H1 (cell line): ENCODE data around the gene OTOS. TPM values are rescaled to one million over a fixed set of nuclear protein-coding genes. Genes with fewer than 3 reads are reported as not detected.

Source experiments
- CTCF ChIA-PET: fragments of 300-600 bp; sonication (Branson Sonifier 250); formaldehyde crosslinking; loops from one replicate; lab custom pipeline; 2021; ENCODE audit not compliant: partially characterized antibody; lab: Charles Lee
- POLR2A ChIA-PET: fragments of 300-600 bp; sonication (Branson Sonifier 250); formaldehyde crosslinking; loops from one replicate; lab custom pipeline; 2021; ENCODE audit warnings: inconsistent platforms; ENCODE audit not compliant: partially characterized antibody; lab: Charles Lee
- DNase-seq, 2 experiments: peaks; one replicate each; pipeline versions ENCODE4 v3.0.0 to v3.0.0-alpha.2; 2010 to 2022; ENCODE audit warnings: low spot score in 2 of 2, low read depth in 1 of 2, mixed read lengths in 1 of 2
- FAIRE-seq: peaks from 2 replicates; lab custom pipeline; 2011; peaks lifted over from hg19 to GRCh38; lab: Jason Lieb, UNC
- H2AFZ ChIP-seq: 2 replicates; pipeline ENCODE4 v1.8.1; 2012; ENCODE audit warnings: low read length, inconsistent platforms
- H2AK5ac ChIP-seq: 2 replicates; pipeline ENCODE4 v1.6.1; 2013; ENCODE audit warnings: low read depth, low read length
- H2BK120ac ChIP-seq: replicated peaks from 2 replicates; pipeline ENCODE3; 2013; ENCODE audit warnings: low read depth, low read length, inconsistent platforms
- H2BK12ac ChIP-seq: 2 replicates; pipeline ENCODE4 v1.6.1; 2013; ENCODE audit warnings: low read depth, low read length
- H2BK15ac ChIP-seq: 2 replicates; pipeline ENCODE4 v1.6.1; 2013; ENCODE audit warnings: low read length
- H2BK20ac ChIP-seq: 2 replicates; pipeline ENCODE4 v1.6.1; 2013; ENCODE audit warnings: low read length
- H2BK5ac ChIP-seq: 2 replicates; pipeline ENCODE4 v1.6.1; 2013; ENCODE audit warnings: low read depth, low read length
- H3K14ac ChIP-seq: 2 replicates; pipeline ENCODE4 v1.6.1; 2013; ENCODE audit warnings: inconsistent platforms; ENCODE audit not compliant: insufficient read length
- H3K18ac ChIP-seq: 2 replicates; pipeline ENCODE4 v1.6.1; 2013; ENCODE audit warnings: low read length; ENCODE audit errors: extremely low read depth
- H3K23ac ChIP-seq: 2 replicates; pipeline ENCODE4 v1.6.1; 2013; ENCODE audit warnings: inconsistent platforms; ENCODE audit not compliant: insufficient read length
- H3K23me2 ChIP-seq: 2 replicates; pipeline ENCODE4 v1.6.1; 2013; ENCODE audit warnings: low read depth, low read length
- H3K27ac ChIP-seq: 2 replicates; pipeline ENCODE4 v1.6.1; 2011; ENCODE audit warnings: low read depth, low read length, inconsistent platforms
- H3K27me3 ChIP-seq, 4 experiments: replicated peaks in 1 of 4; 1 replicate in 1 of 4; 2 replicates in 3 of 4; pipeline versions ENCODE4 v1.6.1 to v1.8.1; 2011 to 2013; ENCODE audit warnings: low read length in 3 of 4, mild to moderate bottlenecking in 3 of 4, inconsistent platforms in 2 of 4, mixed read lengths in 2 of 4, moderate library complexity in 1 of 4; ENCODE audit not compliant: control insufficient read depth in 3 of 4, insufficient read depth in 3 of 4; ENCODE audit errors: extremely low read depth in 1 of 4
- H3K36me3 ChIP-seq, 4 experiments: 2 replicates each; pipeline versions ENCODE4 v1.6.1 to v1.8.1; 2011 to 2013; ENCODE audit warnings: mild to moderate bottlenecking in 4 of 4, low read length in 3 of 4, moderate library complexity in 2 of 4, control low read depth in 1 of 4, inconsistent platforms in 1 of 4; ENCODE audit not compliant: insufficient read depth in 4 of 4, control insufficient read depth in 2 of 4
- H3K4ac ChIP-seq: replicated peaks from 2 replicates; pipeline ENCODE3; 2013; ENCODE audit warnings: low read length, low read depth, mixed read lengths, inconsistent platforms; ENCODE audit not compliant: insufficient read length
- H3K4me1 ChIP-seq, 4 experiments: replicated peaks in 1 of 4; 1 replicate in 1 of 4; 2 replicates in 3 of 4; pipeline versions ENCODE4 v1.6.1 to v1.8.1; 2011 to 2013; ENCODE audit warnings: low read length in 3 of 4, inconsistent platforms in 2 of 4, mixed read lengths in 1 of 4; ENCODE audit not compliant: insufficient read depth in 4 of 4, control insufficient read depth in 3 of 4
- H3K4me2 ChIP-seq, 2 experiments: 2 replicates each; pipeline versions ENCODE4 v1.6.1 to v1.8.1; 2011 to 2013; ENCODE audit warnings: low read depth in 2 of 2, low read length in 2 of 2, control low read depth in 1 of 2, inconsistent platforms in 1 of 2, mild to moderate bottlenecking in 1 of 2; ENCODE audit not compliant: insufficient read depth in 1 of 2
- H3K4me3 ChIP-seq, 4 experiments: fragments of 200-600, 300-600 bp in 1 of 4; sonication (generic), shearing (Covaris generic), sonication (Bioruptor Twin) in 1 of 4; 2 replicates each; pipeline versions ENCODE4 v1.5.1 to v1.8.1; 2011 to 2016; ENCODE audit warnings: low read length in 4 of 4, low read depth in 3 of 4, control low read depth in 2 of 4, inconsistent platforms in 2 of 4, mild to moderate bottlenecking in 2 of 4, mixed read lengths in 1 of 4, moderate library complexity in 1 of 4; ENCODE audit not compliant: insufficient read depth in 2 of 4; ENCODE audit errors: extremely low read depth in 1 of 4
- H3K56ac ChIP-seq: replicated peaks from 2 replicates; pipeline ENCODE3; 2013; ENCODE audit warnings: low read depth, mild to moderate bottlenecking, mixed read lengths, low read length, inconsistent platforms; ENCODE audit not compliant: insufficient read length
- H3K79me1 ChIP-seq: 2 replicates; pipeline ENCODE4 v1.6.1; 2013; ENCODE audit warnings: low read depth, low read length, control low read depth
- H3K79me2 ChIP-seq, 2 experiments: 2 replicates each; pipeline versions ENCODE4 v1.6.1 to v1.8.1; 2012 to 2013; ENCODE audit warnings: low read length in 2 of 2, mild to moderate bottlenecking in 2 of 2, inconsistent platforms in 1 of 2; ENCODE audit not compliant: insufficient read depth in 2 of 2, control insufficient read depth in 1 of 2
- H3K9ac ChIP-seq, 4 experiments: replicated peaks in 1 of 4; 1 replicate in 1 of 4; 2 replicates in 3 of 4; pipeline versions ENCODE4 v1.6.1 to v1.8.1; 2011 to 2013; ENCODE audit warnings: low read depth in 3 of 4, low read length in 3 of 4, control low read depth in 2 of 4, mild to moderate bottlenecking in 2 of 4, moderate library complexity in 2 of 4, inconsistent platforms in 1 of 4; ENCODE audit errors: extremely low read depth in 1 of 4
- H3K9me3 ChIP-seq, 2 experiments: 2 replicates each; pipeline versions ENCODE4 v1.6.1 to v1.8.1; 2012 to 2013; ENCODE audit warnings: mild to moderate bottlenecking in 2 of 2, moderate library complexity in 2 of 2, control low read depth in 1 of 2, inconsistent platforms in 1 of 2, low read depth in 1 of 2, low read length in 1 of 2, mixed read lengths in 1 of 2; ENCODE audit not compliant: insufficient read depth in 2 of 2
- H4K20me1 ChIP-seq, 2 experiments: replicated peaks in 1 of 2; 2 replicates each; pipeline versions ENCODE3 to v1.8.1; 2011 to 2013; ENCODE audit warnings: inconsistent platforms in 2 of 2, low read length in 2 of 2, mild to moderate bottlenecking in 1 of 2; ENCODE audit not compliant: insufficient read depth in 2 of 2, control insufficient read depth in 1 of 2
- H4K5ac ChIP-seq: 2 replicates; pipeline ENCODE4 v1.6.1; 2013; ENCODE audit warnings: low read length, low read depth, mixed read lengths, inconsistent platforms; ENCODE audit not compliant: insufficient read length
- H4K8ac ChIP-seq: 2 replicates; pipeline ENCODE4 v1.8.0; 2013; ENCODE audit warnings: mild to moderate bottlenecking, moderate library complexity, low read length, inconsistent platforms; ENCODE audit not compliant: insufficient read depth; ENCODE audit errors: extremely low read depth
- H4K91ac ChIP-seq: replicated peaks from 2 replicates; pipeline ENCODE3; 2013; ENCODE audit warnings: low read length, mixed read lengths, inconsistent platforms; ENCODE audit not compliant: insufficient read length
- ASH2L ChIP-seq: fragments of 200-600, 300-600 bp; sonication (generic); IDR thresholded peaks from one replicate; pipeline ENCODE4 v1.7.1; 2017; ENCODE audit warnings: low read length
- CBX8 ChIP-seq: fragments of 300-800, 300-1000 bp; sonication (generic); IDR thresholded peaks from 2 replicates; pipeline ENCODE4 v1.7.1; 2016; ENCODE audit warnings: low read depth, low read length, borderline replicate concordance
- NANOG ChIP-seq: IDR thresholded peaks from 2 replicates; pipeline ENCODE4 v1.6.1; 2011; ENCODE audit warnings: low read length, low read depth, mild to moderate bottlenecking, inconsistent platforms; ENCODE audit not compliant: insufficient read depth, poor library complexity, severe bottlenecking
- NRF1 ChIP-seq: IDR thresholded peaks from 2 replicates; pipeline ENCODE4 v1.6.1; 2011; ENCODE audit warnings: mild to moderate bottlenecking, low read depth, low read length, improper control_type of control experiment
- RBBP5 ChIP-seq: IDR thresholded peaks from 2 replicates; pipeline ENCODE4 v1.7.1; 2012; ENCODE audit warnings: low read depth, mild to moderate bottlenecking, inconsistent platforms, low read length, moderate library complexity, borderline replicate concordance
- TBP ChIP-seq: IDR thresholded peaks from 2 replicates; pipeline ENCODE4 v1.6.1; 2011; ENCODE audit warnings: low read depth, low read length, improper control_type of control experiment
- WGBS, 2 experiments: shearing (Covaris generic) in 1 of 2; methylation state at CpG; one replicate each; pipeline versions ENCODE4 v1.1.6 to v1.1.7; 2013 to 2015; ENCODE audit warnings: low lambda C conversion rate in 2 of 2, mixed read lengths in 2 of 2, inconsistent platforms in 1 of 2, low coverage in 1 of 2, missing lambda C conversion rate in 1 of 2; ENCODE audit not compliant: insufficient replicate concordance in 2 of 2, insufficient coverage in 1 of 2, insufficient read length in 1 of 2; ENCODE audit errors: extremely low coverage in 1 of 2, missing lambda C conversion rate in 1 of 2; 5-methylcytosine and 5-hydroxymethylcytosine counted together
- polyA plus RNA-seq, 7 experiments: library from polyadenylated mRNA; depleted of rRNA in 3 of 7; stranded (reverse) in 5 of 7; unstranded in 2 of 7; fragments of >200 nt in 5 of 7; fragments of 200-250 nt in 2 of 7; gene quantifications; 1 replicate in 5 of 7; 2 replicates in 1 of 7; 4 replicates in 1 of 7; pipeline versions ENCODE4 v1.2.1 to v1.2.3, GENCODE V29; 2011 to 2013; ENCODE audit warnings: missing spikeins in 2 of 7, mixed read lengths in 2 of 7
- total RNA-seq: library from RNA; stranded (reverse); fragmentation: NEBNext Ultra II Directional; extraction: Animal tissue kit (Norgen Biotek cat#: 25700); gene quantifications from 2 replicates; pipeline ENCODE4 v1.2.1, GENCODE V29; 2021
- TF ChIP-seq, protein P1 (sequence below): IDR thresholded peaks from 2 replicates; pipeline ENCODE4 v1.6.1; 2011; ENCODE audit warnings: low read depth, mild to moderate bottlenecking, low read length; ENCODE audit not compliant: insufficient read depth

OTOS gene
- total and polyA plus RNA-seq, 2 of the 8 experiments (the other 6 are each of a cell fraction or from before 2014, with no cell fraction given), result 0.17 TPM; not detected in 1

DNA sequence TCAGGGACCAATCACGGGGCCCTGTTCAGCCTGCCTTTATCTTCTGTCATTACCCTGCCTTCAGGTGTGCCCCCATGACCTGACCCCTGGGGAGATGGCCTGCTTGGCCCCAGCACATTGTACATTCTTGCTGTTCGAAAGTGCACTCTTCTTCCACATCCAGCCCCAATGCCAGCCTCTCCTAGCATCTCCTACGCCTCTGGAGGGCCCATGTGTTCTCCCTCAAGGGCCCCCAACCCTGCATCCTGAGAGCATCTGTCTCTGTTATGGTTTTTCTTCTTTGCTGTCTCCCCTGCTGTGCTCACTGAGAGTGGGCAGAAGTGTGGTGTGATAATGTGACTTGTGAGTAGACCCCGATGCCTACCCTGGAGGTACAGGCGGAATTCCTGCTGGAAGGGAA is 41.5 kb upstream of the OTOS start:
- H3K9ac ChIP-seq, result no peak overlapping the region
- POLR2A ChIA-PET, result no interaction called here
- 0 out of 7 replicates have a peak, but pooled peaks cover 0 to 3% (median 0%) of the 10 kb centered on the region in 4 experiments for H3K27me3 ChIP-seq
- no peak overlapping the region for H3K14ac ChIP-seq
- FAIRE-seq, result no peak
- no peak overlapping the region for H3K56ac ChIP-seq
- H2AK5ac ChIP-seq, result no peak overlapping the region
- no peak overlapping the region for H2BK20ac ChIP-seq
- H3K27ac ChIP-seq, result no peak overlapping the region
- no peak overlapping the region for H3K23ac ChIP-seq
- H2BK120ac ChIP-seq, result no peak overlapping the region
- no peak overlapping the region for H2BK12ac ChIP-seq
- H3K4ac ChIP-seq, result no peak overlapping the region
- H4K20me1 ChIP-seq, result no peaks in the 10 kb centered on the region
- no peak overlapping the region for H4K91ac ChIP-seq
- WGBS, 2 experiments, result 83% methylated on average over 5 of the region's 5 CpGs; no CpG with 5 or more reads in 1 of the 2 experiments
- H4K5ac ChIP-seq, result no peak overlapping the region
- H3K9me3 ChIP-seq, result peaks cover 5 to 6% of the 10 kb centered on the region in 2 experiments; a peak in 2 of 4 replicates
- no peak overlapping the region for H3K18ac ChIP-seq
- no peaks in the 10 kb centered on the region for H3K36me3 ChIP-seq
- H2AFZ ChIP-seq, result no peak overlapping the region
- H3K79me2 ChIP-seq, result no peaks in the 10 kb centered on the region
- CTCF ChIA-PET, result no interaction called here
- H2BK5ac ChIP-seq, result no peak overlapping the region
- H3K79me1 ChIP-seq, result no peaks in the 10 kb centered on the region
- DNase-seq, result no peak
- no peaks in the 10 kb centered on the region; a peak in 1 of 7 replicates for H3K4me1 ChIP-seq
- H3K4me3 ChIP-seq, result no peak overlapping the region
- no peak overlapping the region for H2BK15ac ChIP-seq
- no peak for TF ChIP-seq NANOG
- TF ChIP-seq, protein P1, sequence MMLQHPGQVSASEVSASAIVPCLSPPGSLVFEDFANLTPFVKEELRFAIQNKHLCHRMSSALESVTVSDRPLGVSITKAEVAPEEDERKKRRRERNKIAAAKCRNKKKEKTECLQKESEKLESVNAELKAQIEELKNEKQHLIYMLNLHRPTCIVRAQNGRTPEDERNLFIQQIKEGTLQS, result no peak
- TF ChIP-seq CBX8, result no peak
- no peak for TF ChIP-seq ASH2L
- no peak for TF ChIP-seq TBP
- TF ChIP-seq NRF1, result no peak
- no peak for TF ChIP-seq RBBP5
- no peak overlapping the region for H3K4me2 ChIP-seq
- no peak overlapping the region for H4K8ac ChIP-seq
- no peaks in the 10 kb centered on the region for H3K23me2 ChIP-seq
